ENCODE measurements around the gene TEAD1.

The TEAD1 gene

DNA sequence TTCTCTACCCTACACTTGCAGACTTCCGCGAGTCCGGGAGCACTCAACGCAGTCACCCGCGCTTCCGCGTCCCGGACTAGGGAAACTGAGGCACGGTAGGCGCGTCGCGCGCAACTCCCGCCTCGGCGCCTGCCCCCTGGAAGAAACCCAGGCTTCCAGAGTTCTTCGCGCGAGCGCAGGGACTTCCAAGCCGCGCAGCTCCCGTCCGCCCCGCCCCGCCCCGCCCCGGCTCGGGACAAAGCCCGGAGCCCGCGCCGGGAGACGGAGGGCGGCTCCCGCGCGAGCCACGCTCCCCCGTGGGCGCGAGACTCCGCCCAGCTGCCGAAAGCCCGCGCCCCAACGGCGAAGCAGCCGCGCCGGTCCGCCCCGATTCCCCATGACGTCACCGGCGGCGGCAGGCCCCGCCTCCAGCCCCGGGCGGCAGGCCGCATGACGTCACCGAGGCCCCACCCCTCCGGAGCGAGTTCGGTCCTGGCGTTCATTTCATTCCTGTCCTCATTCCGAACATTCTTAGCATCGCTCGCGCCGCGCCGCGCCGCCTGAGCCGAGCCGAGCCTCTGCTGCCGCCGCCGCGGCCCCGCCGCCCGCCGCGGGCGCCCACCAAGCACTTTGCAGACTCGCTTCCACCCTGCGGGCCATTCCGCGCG is at the start of gene TEAD1:
Gene TEAD1 (plus strand): TSS at position 498 of the 647 bp plus-strand sequence.
- DNase-seq = peak; percentile 63

GRCh38 chr11:12624595-12624994 is 49.6 kb upstream of the TEAD1 start:
- no peak for DNase-seq

DNA sequence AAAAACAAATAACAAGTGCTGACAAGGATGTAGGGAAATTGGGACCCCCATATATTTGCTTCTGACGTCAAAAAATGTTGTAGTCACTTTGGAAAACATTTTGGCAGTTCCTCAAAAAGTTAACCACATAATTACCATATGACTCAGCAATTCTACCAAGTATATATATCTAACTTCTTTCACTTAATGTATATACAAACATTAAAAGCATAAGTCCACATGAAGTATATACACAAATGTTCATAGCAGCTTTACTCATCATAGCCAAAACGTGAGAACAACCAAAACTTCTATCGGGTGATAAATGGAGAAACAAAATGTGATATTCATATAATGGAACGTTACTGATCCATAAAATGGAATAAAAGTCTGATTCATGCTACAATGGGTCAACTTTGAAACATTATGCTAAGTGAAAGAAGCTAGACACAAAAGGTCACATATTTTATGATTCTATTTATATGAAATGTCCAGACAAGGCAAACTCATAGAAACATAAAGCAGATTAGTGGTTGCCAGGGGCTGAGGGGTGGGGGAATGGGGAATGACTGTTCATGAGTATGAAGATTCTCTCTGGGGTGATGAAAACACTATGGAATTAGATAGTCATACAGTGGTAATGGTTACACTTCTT is 48.7 kb upstream of the TEAD1 start:
- DNase-seq = no peak

GRCh38 chr11:12626616-12627015 is 47.6 kb upstream of the TEAD1 start:
- no peak for DNase-seq

DNA sequence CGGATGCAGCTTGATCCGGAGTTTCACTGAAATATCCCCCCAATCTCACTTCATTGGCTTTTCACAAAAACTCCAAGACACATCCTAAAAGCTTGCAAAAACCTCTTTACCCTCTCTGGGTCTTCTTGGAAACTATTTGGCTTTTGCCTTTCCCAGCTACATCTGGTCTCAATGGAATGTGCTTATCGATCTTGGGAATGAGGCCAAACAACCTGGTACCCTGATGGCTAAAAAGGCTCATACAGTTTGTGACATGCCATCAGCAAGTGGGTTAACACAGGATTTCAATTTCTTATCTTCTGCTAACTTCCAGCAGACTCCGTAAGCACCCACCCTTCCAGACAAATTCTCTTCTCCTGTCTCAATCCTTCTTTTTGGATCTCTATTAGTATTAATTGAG is 45.9 kb upstream of the TEAD1 start:
- DNase-seq = no peak

DNA sequence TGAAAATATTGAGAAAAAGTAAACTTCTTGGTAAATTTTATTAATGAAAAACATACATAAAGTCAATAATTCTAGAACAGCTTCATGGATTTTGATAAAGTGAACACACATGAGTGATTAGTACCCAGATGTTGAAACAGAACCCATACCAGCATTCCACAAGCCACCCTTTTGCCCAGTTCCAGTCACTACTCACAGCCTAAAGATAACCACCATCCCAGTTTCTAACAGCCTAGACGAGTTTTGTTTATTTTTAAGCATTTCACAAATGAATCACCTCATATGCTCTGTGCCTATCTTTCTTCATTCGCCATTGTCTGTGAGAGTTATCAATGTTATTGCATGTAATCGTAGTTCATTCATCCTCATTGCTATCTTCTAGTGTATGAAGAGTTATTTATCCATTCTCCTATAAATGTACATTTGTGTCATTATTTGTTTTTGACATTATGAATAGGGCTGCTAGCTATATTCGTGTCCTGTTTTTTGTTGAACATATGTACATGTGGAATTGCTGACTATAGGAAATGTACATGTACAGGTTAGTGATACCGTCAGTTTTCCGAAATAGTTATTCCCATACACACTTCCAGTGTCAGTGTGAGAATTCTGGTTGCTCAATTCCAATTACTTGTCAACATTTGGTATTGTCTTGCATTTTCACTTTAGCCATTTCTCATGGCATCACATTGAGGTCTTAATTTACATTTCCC is 44.5 kb upstream of the TEAD1 start:
- no peak for DNase-seq

DNA sequence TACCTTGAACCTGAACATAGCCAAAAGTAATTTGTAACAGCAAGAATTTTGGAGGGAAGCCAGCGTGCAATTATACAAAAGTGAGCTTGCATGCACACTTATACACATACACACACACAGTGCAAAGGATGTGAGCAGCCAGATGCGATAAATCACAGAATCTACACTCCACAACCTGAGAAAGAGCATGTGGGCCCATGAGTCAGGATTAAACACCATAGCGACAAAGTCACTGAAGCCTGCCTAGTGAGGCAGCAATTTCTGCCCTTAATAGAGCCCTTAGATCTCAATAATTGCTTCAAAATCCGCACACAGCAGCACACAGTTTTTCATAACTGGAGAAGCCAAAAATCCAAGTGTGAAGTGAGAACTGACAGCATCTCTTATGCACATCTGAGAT is 42.6 kb upstream of the TEAD1 start:
- no peak for DNase-seq

GRCh38 chr11:12634329-12634728 is 39.9 kb upstream of the TEAD1 start:
- no peak for DNase-seq

GRCh38 chr11:12636871-12637410 is 37.3 kb upstream of the TEAD1 start:
- no peak for DNase-seq

DNA sequence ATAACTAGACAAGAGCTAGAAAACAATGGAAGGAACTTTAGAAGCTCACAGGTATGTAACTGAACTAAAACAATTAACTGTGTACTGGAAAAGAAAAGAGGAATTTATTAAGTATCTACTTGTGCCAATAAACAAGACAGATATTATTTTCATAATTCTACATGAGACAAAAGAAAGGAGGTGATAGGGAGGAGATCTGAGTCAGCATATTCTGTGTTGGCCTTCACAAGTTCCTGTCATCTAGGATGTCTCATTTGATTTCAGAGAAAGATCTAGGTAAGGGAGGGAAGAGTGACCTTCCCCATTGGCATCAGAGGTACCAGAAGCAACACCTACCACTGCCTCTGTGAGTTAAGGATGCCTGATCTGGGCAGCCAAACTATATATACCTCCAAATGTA is 34.8 kb upstream of the TEAD1 start:
- no peak for DNase-seq

DNA sequence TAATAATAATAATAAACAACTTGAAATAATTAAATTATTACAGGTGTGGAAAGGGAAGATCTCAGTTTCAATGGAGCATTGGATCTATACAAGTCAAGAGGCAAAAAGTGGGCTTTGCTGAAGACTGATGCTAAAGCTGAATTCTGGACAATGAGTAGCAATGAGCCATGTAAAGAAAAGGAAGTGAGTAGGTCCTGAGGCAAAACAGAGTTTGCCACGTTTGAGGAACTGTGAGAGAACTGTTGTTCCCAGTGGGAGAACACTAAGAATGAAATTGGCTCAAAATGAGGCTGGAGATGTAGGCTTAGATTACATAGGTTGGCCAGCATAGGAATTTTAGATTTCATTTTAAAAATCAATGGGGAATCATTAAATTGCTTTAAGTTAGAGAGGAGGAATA is 33.9 kb upstream of the TEAD1 start:
- DNase-seq = no peak

DNA sequence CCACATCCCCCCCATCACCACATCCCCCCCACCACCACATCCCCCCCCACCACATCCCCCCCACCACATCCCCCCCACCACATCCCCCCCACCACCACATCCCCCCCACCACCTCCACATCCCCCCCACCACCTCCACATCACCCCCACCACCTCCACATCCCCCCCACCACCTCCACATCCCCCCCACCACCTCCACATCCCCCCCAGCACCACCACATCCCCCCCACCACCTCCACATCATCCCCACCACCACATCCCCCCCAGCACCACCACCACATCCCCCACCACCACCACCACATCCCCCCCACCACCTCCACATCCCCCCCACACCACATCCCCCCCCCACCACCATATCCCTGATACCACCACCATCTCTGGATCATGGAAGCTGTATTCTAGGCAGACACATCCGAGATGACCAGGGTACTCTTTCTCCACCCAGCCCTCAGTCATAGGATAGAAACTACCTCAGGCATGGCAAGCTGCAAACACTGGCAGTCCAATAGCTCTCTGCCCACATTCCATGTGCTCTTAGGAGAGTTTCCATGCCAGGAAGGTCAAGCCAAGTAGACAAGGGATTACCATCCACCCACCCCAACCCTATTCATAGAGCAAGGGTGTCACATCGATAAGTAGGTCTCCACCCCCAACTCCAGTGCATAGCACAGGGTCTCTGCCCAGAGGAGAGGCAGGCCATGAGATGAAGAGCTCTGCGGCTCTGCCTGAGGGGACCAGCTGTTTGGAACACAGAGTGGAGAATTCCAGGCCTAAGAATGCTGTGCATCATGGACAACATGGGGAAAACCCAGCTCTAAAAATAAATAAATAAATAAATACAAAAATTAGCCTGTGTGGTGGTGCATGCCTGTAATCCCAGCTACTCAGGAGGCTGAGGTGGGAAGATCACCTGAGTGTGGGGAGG is 33.0 kb upstream of the TEAD1 start:
- no peak for DNase-seq

DNA sequence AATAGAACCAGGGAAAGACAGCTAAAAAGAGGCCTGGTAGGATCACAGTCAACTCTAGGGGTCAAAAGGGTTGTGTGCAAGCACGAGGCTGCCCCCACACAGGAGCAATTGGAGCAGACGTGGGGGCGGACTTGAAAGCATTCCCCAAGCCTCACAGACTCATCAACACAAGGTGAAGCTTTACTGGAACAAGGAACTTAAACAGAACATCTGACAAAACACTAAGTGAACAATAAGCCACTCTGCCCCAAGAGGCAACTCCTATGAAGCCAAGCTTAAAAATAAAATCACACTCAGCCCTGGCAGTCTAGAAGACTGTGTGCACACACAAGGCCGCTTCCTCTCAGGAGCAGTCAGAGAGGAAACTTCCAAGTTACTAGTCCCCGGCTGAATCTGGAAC is 32.2 kb upstream of the TEAD1 start:
- DNase-seq = no peak

- no peak for DNase-seq
Measured at GRCh38 chr11:12642806-12643428, 31.3 kb upstream of the TEAD1 start.

DNA sequence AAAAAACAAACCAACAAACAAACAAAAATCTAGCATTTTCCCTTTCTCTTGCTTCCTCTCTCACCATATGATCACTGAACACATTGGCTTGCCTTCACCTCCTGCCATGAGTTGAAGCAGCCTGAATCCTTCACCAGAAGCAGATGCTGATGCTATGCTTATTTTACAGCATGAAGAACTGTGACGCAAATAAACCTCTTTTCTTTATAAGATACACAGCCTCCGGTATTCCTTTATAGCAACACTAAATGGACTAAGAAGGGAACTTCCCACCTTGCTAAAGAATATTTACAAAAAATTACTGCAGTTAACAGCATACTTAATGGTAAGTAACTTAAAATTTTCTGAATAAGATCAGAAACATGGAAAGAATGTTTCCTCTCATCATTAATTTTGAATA is 27.7 kb upstream of the TEAD1 start:
- DNase-seq = no peak

DNA sequence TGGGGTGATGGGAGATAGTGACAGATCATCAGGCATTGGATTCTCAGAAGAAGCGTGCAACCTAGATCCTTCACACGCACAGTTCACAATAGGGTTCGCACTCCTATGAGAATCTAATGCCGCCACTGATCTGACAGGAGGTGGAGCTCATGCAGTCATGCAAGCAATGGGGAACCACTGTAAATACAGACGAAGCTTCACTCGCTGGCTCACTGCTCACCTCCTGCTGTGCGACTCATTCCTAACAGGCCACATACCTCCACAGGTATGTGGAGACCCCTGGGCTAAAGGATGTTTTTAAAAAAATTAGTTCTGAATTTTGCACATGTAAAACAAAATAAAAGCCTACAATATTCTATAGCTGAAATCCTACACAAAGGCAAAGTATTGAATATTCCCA is 20.5 kb upstream of the TEAD1 start:
- no peak for DNase-seq

- DNase-seq = no peak
Measured at GRCh38 chr11:12655842-12656241, 18.4 kb upstream of the TEAD1 start.

DNA sequence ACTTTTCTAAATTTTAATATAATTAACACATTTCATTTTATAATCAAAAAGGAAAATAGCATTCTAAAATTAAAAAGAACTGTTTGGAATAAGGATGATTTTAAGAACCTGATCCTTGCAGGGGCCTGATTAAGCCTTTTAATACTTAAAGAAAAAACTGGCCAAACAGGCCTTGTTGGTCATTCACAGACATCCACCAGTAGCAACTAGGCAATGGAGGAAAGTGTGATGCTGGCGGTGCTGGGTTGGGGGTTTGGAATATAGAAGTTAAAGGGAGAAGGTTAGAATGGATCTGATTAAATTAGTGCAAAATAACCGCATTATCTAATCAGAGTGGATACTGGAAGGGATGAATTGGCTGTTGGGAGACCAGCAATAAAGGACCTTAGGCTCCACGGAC is 16.9 kb upstream of the TEAD1 start:
- no peak for DNase-seq

- no peak for DNase-seq
Measured at GRCh38 chr11:12657981-12658380, 16.2 kb upstream of the TEAD1 start.

GRCh38 chr11:12662101-12662689 is 12.0 kb upstream of the TEAD1 start:
- no peak for DNase-seq

- DNase-seq = no peak
Measured at GRCh38 chr11:12664385-12664784, 9.8 kb upstream of the TEAD1 start.

DNA sequence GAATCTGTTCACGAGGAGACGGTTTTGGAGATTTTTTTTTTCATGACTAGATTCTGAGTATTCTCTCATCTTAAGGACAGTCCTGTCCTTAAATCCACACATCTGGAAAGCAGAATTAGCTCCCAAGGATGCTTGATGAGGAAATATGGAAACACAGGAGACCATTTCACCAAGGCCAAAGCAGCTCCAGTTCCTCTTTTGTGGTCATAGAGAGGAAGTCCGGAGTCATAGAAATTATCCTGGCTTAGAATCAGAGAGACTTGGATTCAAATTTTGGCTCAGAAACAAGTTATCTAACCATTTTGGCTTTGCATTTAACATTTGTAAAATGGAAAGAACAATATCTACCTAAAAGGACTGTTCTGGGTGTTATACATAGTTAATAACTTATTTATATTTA is 7.3 kb upstream of the TEAD1 start:
- no peak for DNase-seq

All from CD4-positive, alpha-beta T cell treated with Interleukin-4 for 4 hours (primary cell).